Activated CD4-positive, alpha-beta T cell treated with anti-CD3 and anti-CD28 coated beads for 36 hours (primary cell): ENCODE results near the gene BRSK1. TPM values are rescaled to one million over a fixed set of nuclear protein-coding genes. Genes with fewer than 3 reads are reported as not detected.

Experiments
- ATAC-seq: fragments of 200-7000 bp; cut with Tn5 transposase; one replicate; pipeline ENCODE4 v1.10.0; 2021; ENCODE audit warnings: mild to moderate bottlenecking, moderate library complexity
- CTCF ChIA-PET: fragments of 350-600 bp; sonication (Branson Sonifier 250); formaldehyde crosslinking; loops from one replicate; lab custom pipeline; 2021; ENCODE audit warnings: antibody characterized with exemption; lab: Charles Lee
- POLR2A ChIA-PET: fragments of 350-600 bp; sonication (Branson Sonifier 250); formaldehyde crosslinking; loops from one replicate; lab custom pipeline; 2021; ENCODE audit warnings: antibody characterized with exemption, inconsistent platforms; lab: Charles Lee
- DNase-seq: peaks from one replicate; pipeline ENCODE4 v3.0.0-alpha.2; 2020
- H3K27ac Mint-ChIP-seq: one replicate; pipeline ENCODE4 v1.8.0; 2021; ENCODE audit warnings: mixed read lengths
- H3K27me3 Mint-ChIP-seq: one replicate; pipeline ENCODE4 v1.8.0; 2021; ENCODE audit warnings: mixed read lengths
- H3K36me3 Mint-ChIP-seq: one replicate; pipeline ENCODE4 v1.8.0; 2021; ENCODE audit warnings: low read depth, mixed read lengths
- H3K4me1 Mint-ChIP-seq: one replicate; pipeline ENCODE4 v1.8.0; 2021; ENCODE audit warnings: mixed read lengths
- H3K4me3 Mint-ChIP-seq: one replicate; pipeline ENCODE4 v1.8.0; 2021; ENCODE audit warnings: mild to moderate bottlenecking, moderate library complexity, mixed read lengths
- H3K9me3 Mint-ChIP-seq: one replicate; pipeline ENCODE4 v1.8.0; 2021; ENCODE audit warnings: low read depth, mixed read lengths
- intact Hi-C, 2 experiments: fragments of 100-400 bp; cut with DNase I in 1 of 2; cut with micrococcal nuclease in 1 of 2; formaldehyde crosslinking; loops; one replicate each; pipeline versions ENCODE4 v1.14.2 to v1.15.1; 2022 to 2024; cut with DNase I, micrococcal nuclease
- total RNA-seq, 2 experiments: library from RNA; stranded (reverse); gene quantifications; one replicate each; pipeline ENCODE4 v1.2.3, GENCODE V29; 2021

Gene BRSK1
- total RNA-seq, 2 experiments from 2014 or later = 4.1 to 4.5 TPM

DNA sequence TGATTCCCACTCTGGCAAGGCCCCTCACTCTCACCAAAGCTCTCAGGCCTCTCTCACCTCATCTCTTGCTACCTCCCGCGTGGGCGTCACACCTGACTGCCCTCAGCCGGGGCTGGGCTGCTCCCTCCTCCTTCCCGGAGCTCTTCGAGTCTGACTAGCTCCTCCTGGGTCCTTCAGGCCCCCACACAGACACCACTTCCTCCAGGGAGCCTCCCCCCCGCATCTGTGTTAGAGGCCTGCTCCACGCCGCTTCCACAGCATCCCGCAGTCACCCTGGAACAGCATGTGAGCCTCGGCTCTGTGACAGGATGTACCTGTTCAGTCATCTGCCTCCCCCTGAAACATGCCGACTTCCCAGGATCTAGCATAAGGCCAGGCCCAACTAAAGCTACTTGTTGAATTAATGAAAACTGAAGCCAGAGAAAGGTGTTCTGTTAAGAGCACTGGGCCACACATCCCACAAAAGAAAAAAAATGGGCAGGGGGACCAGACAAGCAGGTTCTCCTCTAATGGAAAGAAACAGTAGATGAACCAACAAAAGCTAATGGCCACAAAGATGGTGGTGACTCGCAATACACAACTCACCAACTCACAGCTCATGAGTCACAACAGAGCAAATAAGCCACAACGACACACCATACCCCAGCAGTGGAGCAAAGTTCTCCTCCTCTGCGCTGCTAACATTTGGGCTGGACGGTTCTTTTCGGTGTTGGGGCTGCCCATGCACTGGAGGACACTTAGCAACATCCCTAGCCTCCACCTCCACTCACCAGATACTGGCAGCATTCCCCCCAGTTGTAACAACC is 28.0 kb upstream of the BRSK1 start:
- Mint-ChIP-seq H3K4me3 (peak overlapping the region; percentile 95), H3K27ac (peak overlapping the region; percentile 98), H3K36me3 (peaks cover 57% of the 10 kb centered on the region), H3K4me1 (peaks cover 51% of the 10 kb centered on the region), H3K27me3 (no peaks in the 10 kb centered on the region), H3K9me3 (no peaks in the 10 kb centered on the region)
- intact Hi-C loops = loop anchor here (2.0 to 10.0 kb wide), 5 partner anchors 129 to 1059 kb away; partner anchors contain the start of genes ZNF580 (in 2 of the 2), ZNF581 (in 2 of the 2), RPL28 (in 1 of the 2) and RPS9 (in 1 of the 2)
- ATAC-seq (peak; percentile 24), DNase-seq (peak; percentile 85)
- ChIA-PET POLR2A (interaction anchor here (0.6 to 2.2 kb wide), 8 partner anchors 25 to 318 kb away, joined by 3 to 12 read pairs (median 3); partner anchors contain the start of genes HSPBP1 and TMEM238), CTCF (interaction anchor here (0.8 to 2.2 kb wide), 3 partner anchors 24 to 114 kb away, joined by 3 to 6 read pairs (median 4); partner anchors contain the start of gene HSPBP1)

GRCh38 chr19:55256562-55257460 is 27.0 kb upstream of the BRSK1 start:
- POLR2A ChIA-PET = interaction anchor here (0.6 to 1.5 kb wide), 4 partner anchors 23 to 241 kb away, joined by 3 to 6 read pairs (median 3); partner anchors contain the start of gene KMT5C

GRCh38 chr19:55257461-55258420 is 26.1 kb upstream of the BRSK1 start:
- peaks cover 46% of the 10 kb centered on the region for H3K36me3 Mint-ChIP-seq
- H3K4me1 Mint-ChIP-seq = peaks cover 32% of the 10 kb centered on the region
- POLR2A ChIA-PET = interaction anchor here (0.6 to 1.5 kb wide), 3 partner anchors 22 to 240 kb away, joined by 3 to 6 read pairs (median 3); partner anchors contain the start of gene KMT5C
- H3K9me3 Mint-ChIP-seq = no peaks in the 10 kb centered on the region
- peak overlapping the region; percentile 95 for H3K4me3 Mint-ChIP-seq
- peak; percentile 55 for DNase-seq
- no peak for ATAC-seq
- H3K27me3 Mint-ChIP-seq = no peaks in the 10 kb centered on the region
- H3K27ac Mint-ChIP-seq = peak overlapping the region; percentile 98
- CTCF ChIA-PET = interaction anchor here (0.6 to 0.7 kb wide), 2 partner anchors 22 to 213 kb away, joined by 3 read pairs; partner anchors contain the start of gene HSPBP1
- intact Hi-C loops = loop anchor here (2.0 to 10.0 kb wide), 10 partner anchors 41 to 1057 kb away; partner anchors contain the start of genes ZNF580 (in 2 of the 2), ZNF581 (in 2 of the 2), KMT5C (in 1 of the 2) and RPS9 (in 1 of the 2)

More at GRCh38 chr19:55256562-55257460, 27.0 kb upstream of the BRSK1 start:
- H3K27me3 Mint-ChIP-seq = no peaks in the 10 kb centered on the region
- peak overlapping the region; percentile 98 for H3K27ac Mint-ChIP-seq
- no peaks in the 10 kb centered on the region for H3K9me3 Mint-ChIP-seq
- H3K36me3 Mint-ChIP-seq = peaks cover 48% of the 10 kb centered on the region
- ATAC-seq (no peak), DNase-seq (peak; percentile 53)
- H3K4me1 Mint-ChIP-seq = peaks cover 41% of the 10 kb centered on the region
- CTCF ChIA-PET = interaction anchor here (1.5 to 2.2 kb wide), 2 partner anchors 23 to 36 kb away, joined by 4 to 6 read pairs; partner anchors contain the start of gene HSPBP1
- intact Hi-C loops = loop anchor here (5.0 to 10.0 kb wide), 4 partner anchors 385 to 1058 kb away; partner anchors contain the start of genes ZNF580 (in 2 of the 2), ZNF581 (in 2 of the 2), RPS9 (in 1 of the 2) and ZNF787 (in 1 of the 2)
- H3K4me3 Mint-ChIP-seq = peak overlapping the region; percentile 95

GRCh38 chr19:55258476-55258827 is 25.3 kb upstream of the BRSK1 start:
- Mint-ChIP-seq H3K4me3 (peak overlapping the region; percentile 95), H3K4me1 (peaks cover 25% of the 10 kb centered on the region), H3K36me3 (peaks cover 43% of the 10 kb centered on the region), H3K27me3 (no peaks in the 10 kb centered on the region), H3K27ac (no peak overlapping the region), H3K9me3 (no peaks in the 10 kb centered on the region)
- intact Hi-C loops = loop anchor here (2.0 to 10.0 kb wide), 10 partner anchors 42 to 1056 kb away; partner anchors contain the start of genes ZNF580 (in 2 of the 2), ZNF581 (in 2 of the 2), KMT5C (in 1 of the 2) and RPS9 (in 1 of the 2)
- ChIA-PET CTCF (interaction anchor here (0.6 to 0.9 kb wide), 2 partner anchors 22 to 245 kb away, joined by 3 read pairs; partner anchors contain the start of gene HSPBP1), POLR2A (interaction anchor here (1.4 to 1.8 kb wide), 2 partner anchors 22 to 126 kb away, joined by 6 to 10 read pairs; partner anchors contain the start of genes HSPBP1 and TMEM238)
- DNase-seq (peak; percentile 65), ATAC-seq (no peak)

GRCh38 chr19:55258828-55259539 is 24.8 kb upstream of the BRSK1 start, which contains the start of gene PPP6R1:
TSS of gene PPP6R1 (minus strand) at chr19:55259017. CDS start at chr19:55247103, 11,914 bp downstream.
- Mint-ChIP-seq H3K36me3 (peaks cover 41% of the 10 kb centered on the region), H3K4me1 (peaks cover 22% of the 10 kb centered on the region), H3K4me3 (peak within 1 kb of the TSS; percentile 95), H3K27ac (peak within 1 kb of the TSS; percentile 98), H3K9me3 (no peaks in the 10 kb centered on the region), H3K27me3 (no peaks in the 10 kb centered on the region)
- ATAC-seq (peak; percentile 69), DNase-seq (peak; percentile 98)
- intact Hi-C loops = loop anchor here (1.0 to 10.0 kb wide), 26 partner anchors 21 to 1122 kb away; partner anchors contain the start of genes HSPBP1 (in 2 of the 2), KMT5C (in 2 of the 2), ZNF580 (in 2 of the 2) and ZNF581 (in 2 of the 2)
- ChIA-PET CTCF (interaction anchor here (0.7 to 1.8 kb wide), 7 partner anchors 11 to 245 kb away, joined by 3 to 6 read pairs (median 3); partner anchors contain the start of gene HSPBP1), POLR2A (interaction anchor here (0.6 to 2.4 kb wide), 9 partner anchors 17 to 366 kb away, joined by 3 to 17 read pairs (median 4); partner anchors contain the start of genes HSPBP1, KMT5C, TMEM238 and UBE2S)

- Mint-ChIP-seq H3K36me3 (peaks cover 37% of the 10 kb centered on the region), H3K27me3 (no peaks in the 10 kb centered on the region), H3K4me1 (peaks cover 22% of the 10 kb centered on the region), H3K4me3 (peak overlapping the region; percentile 95), H3K27ac (peak overlapping the region; percentile 98), H3K9me3 (no peaks in the 10 kb centered on the region)
- no peak for DNase-seq
- ChIA-PET POLR2A (interaction anchor here (0.6 to 2.4 kb wide), 11 partner anchors 9 to 386 kb away, joined by 3 to 17 read pairs (median 4); partner anchors contain the start of genes HSPBP1, KMT5C, TMEM238 and UBE2S), CTCF (interaction anchor here (0.7 to 1.8 kb wide), 8 partner anchors 11 to 244 kb away, joined by 3 to 6 read pairs (median 4); partner anchors contain the start of gene HSPBP1)
- ATAC-seq = no peak
- intact Hi-C loops = loop anchor here (1.0 to 10.0 kb wide), 26 partner anchors 21 to 1122 kb away; partner anchors contain the start of genes HSPBP1 (in 2 of the 2), KMT5C (in 2 of the 2), ZNF580 (in 2 of the 2) and ZNF581 (in 2 of the 2)
Measured at GRCh38 chr19:55259540-55260210, 24.1 kb upstream of the BRSK1 start.

GRCh38 chr19:55261671-55262126 is 22.1 kb upstream of the BRSK1 start:
- POLR2A ChIA-PET = interaction anchor here (0.7 to 1.5 kb wide), 2 partner anchors 19 to 338 kb away, joined by 3 to 4 read pairs; partner anchors contain the start of gene FIZ1
- Mint-ChIP-seq H3K27ac (no peak overlapping the region), H3K9me3 (peaks cover 5% of the 10 kb centered on the region), H3K4me3 (no peak overlapping the region), H3K4me1 (peaks cover 12% of the 10 kb centered on the region), H3K27me3 (no peaks in the 10 kb centered on the region), H3K36me3 (peaks cover 23% of the 10 kb centered on the region)
- DNase-seq = no peak
- no peak for ATAC-seq
- intact Hi-C loops = no loop called here
- CTCF ChIA-PET = interaction anchor here (0.6 to 1.2 kb wide), 3 partner anchors 11 to 206 kb away, joined by 3 read pairs; partner anchors contain the start of gene HSPBP1

- DNase-seq (no peak), ATAC-seq (no peak)
- Mint-ChIP-seq H3K4me1 (peaks cover 8% of the 10 kb centered on the region), H3K27ac (no peak overlapping the region), H3K9me3 (peaks cover 7% of the 10 kb centered on the region), H3K36me3 (peaks cover 18% of the 10 kb centered on the region), H3K27me3 (no peaks in the 10 kb centered on the region), H3K4me3 (no peak overlapping the region)
- ChIA-PET CTCF (interaction anchor here (1.0 to 1.2 kb wide), 2 partner anchors 11 to 18 kb away, joined by 3 read pairs; partner anchors contain the start of gene HSPBP1), POLR2A (interaction anchor here (1.5 kb wide), 1 partner anchor 18 kb away, joined by 4 read pairs; no protein-coding TSS in a partner anchor)
- intact Hi-C loops = no loop called here
Measured at GRCh38 chr19:55262359-55262758, 21.4 kb upstream of the BRSK1 start.
